GM12878 (cell line): ENCODE results near the gene C5. TPM values are rescaled to one million over a fixed set of nuclear protein-coding genes. Genes with fewer than 3 reads are reported as not detected.

ENCODE experiments used
- ATAC-seq: fragments of 200-7000 bp; cut with Tn5 transposase; 3 replicates; pipeline ENCODE4 v1.9.1; 2020; ENCODE audit warnings: mild to moderate bottlenecking, moderate library complexity
- BruUV-seq: library from RNA; stranded (reverse); fragments of 400-500 nt; replicated peaks from 2 replicates; lab custom pipeline; 2021; lab: Mats Ljungman, UMichigan
- CTCF ChIA-PET: fragments of 300-600 bp; sonication (Branson Sonifier 250); formaldehyde crosslinking; extraction: SDS; loops from one replicate; lab custom pipeline; 2021; ENCODE audit warnings: inconsistent platforms; lab: Yijun Ruan, JAX
- POLR2A ChIA-PET: fragments of 350-600 bp; formaldehyde crosslinking; extraction: SDS; loops from one replicate; lab custom pipeline; 2021; ENCODE audit warnings: inconsistent platforms; lab: Charles Lee
- RAD21 ChIA-PET: fragments of 300-600 bp; sonication (Branson Sonifier 250); formaldehyde crosslinking; loops from one replicate; lab custom pipeline; 2023; ENCODE audit warnings: antibody characterized with exemption; ENCODE audit not compliant: unreplicated experiment; lab: Charles Lee
- SMC1A ChIA-PET: fragments of 300-600 bp; sonication (Branson Sonifier 250); formaldehyde crosslinking; loops from one replicate; lab custom pipeline; 2023; ENCODE audit not compliant: unreplicated experiment, uncharacterized antibody; lab: Charles Lee
- DNase-seq: peaks from one replicate; pipeline ENCODE4 v3.0.0-alpha.2; 2011; ENCODE audit warnings: low read depth, low spot score
- FAIRE-seq: peaks from 3 replicates; lab custom pipeline; 2011; peaks lifted over from hg19 to GRCh38; lab: Jason Lieb, UNC
- H2AFZ ChIP-seq: 2 replicates; pipeline ENCODE4 v1.6.0; 2011; ENCODE audit warnings: low read depth, low read length, control low read depth; ENCODE audit not compliant: control insufficient read depth
- H3K27ac ChIP-seq: 2 replicates; pipeline ENCODE4 v1.5.1; 2011; ENCODE audit warnings: control low read depth; ENCODE audit not compliant: control insufficient read depth, insufficient read depth
- H3K27me3 ChIP-seq, 2 experiments: replicated peaks in 1 of 2; 2 replicates each; pipeline versions ENCODE4 v1.6.0 to v1.6.1; 2011; ENCODE audit warnings: low read length in 1 of 2; ENCODE audit not compliant: control insufficient read depth in 2 of 2, insufficient read depth in 2 of 2
- H3K36me3 ChIP-seq, 2 experiments: 2 replicates each; pipeline ENCODE4 v1.5.1; 2011; ENCODE audit warnings: low read length in 1 of 2; ENCODE audit not compliant: control insufficient read depth in 2 of 2, insufficient read depth in 2 of 2
- H3K4me1 ChIP-seq: 2 replicates; pipeline ENCODE4 v1.6.1; 2011; ENCODE audit warnings: mild to moderate bottlenecking, low read length, moderate library complexity, mixed read lengths; ENCODE audit not compliant: control insufficient read depth, insufficient read depth
- H3K4me2 ChIP-seq: 2 replicates; pipeline ENCODE4 v1.6.0; 2011; ENCODE audit warnings: control low read depth; ENCODE audit not compliant: control insufficient read depth, insufficient read depth
- H3K4me3 ChIP-seq: fragments of 200-600 bp; sonication (generic); 2 replicates; pipeline ENCODE4 v1.5.1; 2016
- H3K79me2 ChIP-seq: 2 replicates; pipeline ENCODE4 v1.6.0; 2011; ENCODE audit warnings: low read length; ENCODE audit not compliant: control insufficient read depth, insufficient read depth
- H3K9ac ChIP-seq: 2 replicates; pipeline ENCODE4 v1.8.0; 2011; ENCODE audit warnings: low read length, control low read depth, mixed read lengths; ENCODE audit not compliant: control insufficient read depth, insufficient read depth
- H3K9me3 ChIP-seq: replicated peaks from 3 replicates; pipeline ENCODE4 v1.5.1; 2011; ENCODE audit warnings: mild to moderate bottlenecking, low read length; ENCODE audit not compliant: control insufficient read depth, insufficient read depth
- H4K20me1 ChIP-seq: 2 replicates; pipeline ENCODE4 v1.6.0; 2011; ENCODE audit not compliant: control insufficient read depth, insufficient read depth
- ESRRA ChIP-seq: IDR thresholded peaks from 2 replicates; pipeline ENCODE4 v1.6.1; 2012; ENCODE audit warnings: mild to moderate bottlenecking, low read length, improper control_type of control experiment
- KLF5 ChIP-seq: fragments of 450-650 bp; IDR thresholded peaks from 2 replicates; pipeline ENCODE4 v1.6.1; 2014; ENCODE audit warnings: mild to moderate bottlenecking; ENCODE audit not compliant: partially characterized antibody
- MYC ChIP-seq: IDR thresholded peaks from 2 replicates; pipeline ENCODE4 v1.6.1; 2011; ENCODE audit warnings: mild to moderate bottlenecking, low read length, moderate library complexity, inconsistent platforms; ENCODE audit not compliant: insufficient read depth, insufficient replicate concordance, insufficient read length, severe bottlenecking
- RAD21 ChIP-seq: IDR thresholded peaks from 2 replicates; pipeline ENCODE4 v1.6.1; 2011; ENCODE audit warnings: mild to moderate bottlenecking, low read depth, low read length, moderate library complexity; ENCODE audit not compliant: insufficient read depth
- ZZZ3 ChIP-seq: IDR thresholded peaks from 2 replicates; pipeline ENCODE4 v1.6.1; 2011; ENCODE audit warnings: low read depth; ENCODE audit not compliant: control insufficient read depth, insufficient read length
- WGBS: methylation state at CpG from one replicate; pipeline ENCODE4 v1.1.6; 2016; ENCODE audit warnings: low lambda C conversion rate; ENCODE audit not compliant: insufficient replicate concordance, insufficient coverage; ENCODE audit errors: missing lambda C conversion rate; 5-methylcytosine and 5-hydroxymethylcytosine counted together
- in situ Hi-C: fragments of 300-500 bp; cut with MboI; formaldehyde crosslinking; loops from 9 replicates; pipeline ENCODE4 v1.14.3; 2018; ENCODE audit warnings: mixed read lengths
- intact Hi-C: fragments of 100-400 bp; cut with micrococcal nuclease; formaldehyde crosslinking; loops from one replicate; pipeline ENCODE4 v1.14.2; 2022; ENCODE audit not compliant: unreplicated experiment
- polyA plus RNA-seq, 11 experiments: library from polyadenylated mRNA; depleted of rRNA in 4 of 11; unstranded in 6 of 11; stranded (reverse) in 5 of 11; fragments of >200 nt; fragmentation: Nextera tagmentation in 4 of 11; fragmentation: Illumina TruSeq in 1 of 11; extraction: Ambion mirVana in 4 of 11; extraction: Trizol in 1 of 11; gene quantifications; 1 replicate in 1 of 11; 2 replicates in 10 of 11; pipeline versions ENCODE4 v1.2.1 to v1.2.3, GENCODE V29; 2011 to 2016; ENCODE audit warnings: inconsistent platforms in 2 of 11, missing spikeins in 2 of 11, low read depth in 1 of 11
- total RNA-seq, 4 experiments: library from RNA; depleted of rRNA in 3 of 4; stranded (reverse); fragments of >200 nt in 3 of 4; fragmentation: Illumina TruSeq in 1 of 4; extraction: Trizol in 1 of 4; gene quantifications; 2 replicates each; pipeline versions ENCODE4 v1.2.1 to v1.2.3, GENCODE V29; 2013 to 2021
- TF ChIP-seq, protein P1 (sequence below), 3 experiments: IDR thresholded peaks in 2 of 3; conservative IDR thresholded peaks in 1 of 3; 2 replicates each; pipeline ENCODE4 v1.5.1; 2011; ENCODE audit warnings: low read depth in 3 of 3, low read length in 3 of 3, mild to moderate bottlenecking in 3 of 3, control low read depth in 2 of 3, moderate library complexity in 2 of 3, inconsistent platforms in 1 of 3, mixed read lengths in 1 of 3; ENCODE audit not compliant: control insufficient read depth in 2 of 3, insufficient read depth in 1 of 3; ENCODE audit errors: extremely low read depth in 1 of 3

Gene C5
- total and polyA plus RNA-seq, 10 of the 15 experiments (the other 5 are each of a cell fraction or from before 2014, with no cell fraction given) = 0.39 to 2.2 (median 1.2) TPM

DNA sequence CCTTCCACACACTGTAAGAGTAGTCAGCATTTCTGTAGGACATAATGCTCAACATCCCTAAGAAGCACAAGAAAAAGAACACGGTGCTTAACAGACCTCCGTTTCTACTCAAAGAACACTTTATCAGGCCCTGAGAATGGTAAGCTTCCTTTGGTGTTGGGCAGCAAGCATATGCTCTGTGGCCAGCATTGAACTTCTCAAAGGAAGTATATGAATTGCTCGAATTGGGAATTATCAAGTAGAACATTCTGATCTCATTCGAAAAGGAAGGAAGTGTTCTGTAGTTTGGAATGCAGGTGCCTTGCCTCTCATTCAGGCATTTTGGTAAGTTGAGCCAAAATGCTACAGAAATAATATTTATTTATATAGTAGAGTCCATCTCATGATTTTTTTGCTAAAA lies 61.0 kb downstream of the C5 start:
- Histone ChIP-seq H3K9ac (no peak overlapping the region), H3K27me3 (no peaks in the 10 kb centered on the region), H3K4me3 (no peak overlapping the region), H3K4me1 (no peaks in the 10 kb centered on the region), H3K36me3 (no peaks in the 10 kb centered on the region), H3K4me2 (no peak overlapping the region), H4K20me1 (no peaks in the 10 kb centered on the region), H3K27ac (no peak overlapping the region), H3K9me3 (no peaks in the 10 kb centered on the region), H2AFZ (no peak overlapping the region), H3K79me2 (no peaks in the 10 kb centered on the region)
- DNase-seq (no peak), FAIRE-seq (no peak), ATAC-seq (no peak)
- in situ Hi-C loops = no loop called here
- 98% methylated on average over 4 of the region's 4 CpGs for WGBS
- ChIA-PET CTCF (interaction anchor here (1.0 to 1.9 kb wide), 2 partner anchors 71 to 73 kb away, joined by 3 to 8 read pairs; no protein-coding TSS in a partner anchor), POLR2A (no interaction called here), RAD21 (no interaction called here), SMC1A (interaction anchor here (0.7 kb wide), 1 partner anchor 233 kb away, joined by 3 read pairs; no protein-coding TSS in a partner anchor)
- intact Hi-C loops = loop anchor here (10.0 kb wide), 2 partner anchors 166 to 416 kb away; no protein-coding TSS in a partner anchor
- no TSS peak for BruUV-seq
- TF ChIP-seq MYC (no peak), KLF5 (no peak), ESRRA (no peak), ZZZ3 (no peak), RAD21 (no peak)
- TF ChIP-seq, protein P1, sequence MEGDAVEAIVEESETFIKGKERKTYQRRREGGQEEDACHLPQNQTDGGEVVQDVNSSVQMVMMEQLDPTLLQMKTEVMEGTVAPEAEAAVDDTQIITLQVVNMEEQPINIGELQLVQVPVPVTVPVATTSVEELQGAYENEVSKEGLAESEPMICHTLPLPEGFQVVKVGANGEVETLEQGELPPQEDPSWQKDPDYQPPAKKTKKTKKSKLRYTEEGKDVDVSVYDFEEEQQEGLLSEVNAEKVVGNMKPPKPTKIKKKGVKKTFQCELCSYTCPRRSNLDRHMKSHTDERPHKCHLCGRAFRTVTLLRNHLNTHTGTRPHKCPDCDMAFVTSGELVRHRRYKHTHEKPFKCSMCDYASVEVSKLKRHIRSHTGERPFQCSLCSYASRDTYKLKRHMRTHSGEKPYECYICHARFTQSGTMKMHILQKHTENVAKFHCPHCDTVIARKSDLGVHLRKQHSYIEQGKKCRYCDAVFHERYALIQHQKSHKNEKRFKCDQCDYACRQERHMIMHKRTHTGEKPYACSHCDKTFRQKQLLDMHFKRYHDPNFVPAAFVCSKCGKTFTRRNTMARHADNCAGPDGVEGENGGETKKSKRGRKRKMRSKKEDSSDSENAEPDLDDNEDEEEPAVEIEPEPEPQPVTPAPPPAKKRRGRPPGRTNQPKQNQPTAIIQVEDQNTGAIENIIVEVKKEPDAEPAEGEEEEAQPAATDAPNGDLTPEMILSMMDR (IDR thresholded peaks at IDR 0.05 in 2 of 3, conservative IDR thresholded peaks at IDR 0.05 in 1 of 3; ENCODE audit: control insufficient read depth in 2 of 3, extremely low read depth in 1 of 3, insufficient read depth in 1 of 3, low read depth in 3 of 3, low read length in 3 of 3) = no peak
- TF ChIP-seq, all 136 proteins: peak for 0
